GM19467 (cell line): ENCODE measurements around the gene CPSF7.
"Not testable (repeated sequence)": the region's sequence is repeated elsewhere in the genome, so short reads cannot be mapped to it uniquely, and the experiment has no call there.

ENCODE experiments used
- ATAC-seq: cut with Tn5 transposase; IDR thresholded peaks from one replicate; pipeline ENCODE4 v1.9.1; 2021; ENCODE audit warnings: mild to moderate bottlenecking, moderate library complexity; ENCODE audit not compliant: unreplicated experiment

CPSF7 gene

GRCh38 chr11:61429691-61430582, at the start of gene CPSF7, which contains the start of gene SDHAF2:
TSS of gene CPSF7 (minus strand) at chr11:61429975. CDS start at chr11:61429235, 740 bp downstream.
TSS of gene SDHAF2 (plus strand) at chr11:61430124. CDS start at chr11:61430147, 23 bp downstream.
- peak; percentile 84 for ATAC-seq

GRCh38 chr11:61477727-61478148, 48.0 kb upstream of the CPSF7 start:
- no peak for ATAC-seq

- ATAC-seq = no peak
Observed at GRCh38 chr11:61477126-61477525, 47.4 kb upstream of the CPSF7 start.

GRCh38 chr11:61476371-61476770, 46.6 kb upstream of the CPSF7 start:
- ATAC-seq = no peak

- ATAC-seq = no peak
Observed at GRCh38 chr11:61475433-61475832, 45.7 kb upstream of the CPSF7 start.

GRCh38 chr11:61474013-61474643, 44.4 kb upstream of the CPSF7 start:
- no peak for ATAC-seq

GRCh38 chr11:61473370-61474012, 43.7 kb upstream of the CPSF7 start:
- no peak for ATAC-seq

GRCh38 chr11:61472868-61473267, 43.1 kb upstream of the CPSF7 start:
- no peak for ATAC-seq

GRCh38 chr11:61472282-61472681, 42.5 kb upstream of the CPSF7 start:
- no peak for ATAC-seq

- no peak for ATAC-seq
Observed at GRCh38 chr11:61468002-61468401, 38.2 kb upstream of the CPSF7 start.

- not testable (repeated sequence) for ATAC-seq
Observed at GRCh38 chr11:61467602-61468001, 37.8 kb upstream of the CPSF7 start.

- ATAC-seq = no peak
Observed at GRCh38 chr11:61460986-61461385, 31.2 kb upstream of the CPSF7 start.

- no peak for ATAC-seq
Observed at GRCh38 chr11:61460474-61460881, 30.7 kb upstream of the CPSF7 start.

- no peak for ATAC-seq
Observed at GRCh38 chr11:61454520-61454919, 24.7 kb upstream of the CPSF7 start.

GRCh38 chr11:61453695-61454094, 23.9 kb upstream of the CPSF7 start:
- ATAC-seq = no peak

GRCh38 chr11:61452825-61453224, 23.1 kb upstream of the CPSF7 start:
- no peak for ATAC-seq

GRCh38 chr11:61448552-61448927, 18.8 kb upstream of the CPSF7 start:
- no peak for ATAC-seq

GRCh38 chr11:61447601-61448551, 18.1 kb upstream of the CPSF7 start:
- no peak for ATAC-seq

- no peak for ATAC-seq
Observed at GRCh38 chr11:61446211-61446651, 16.5 kb upstream of the CPSF7 start.

- no peak for ATAC-seq
Observed at GRCh38 chr11:61445516-61445915, 15.7 kb upstream of the CPSF7 start.
